IMR-90 (cell line): Measurements from ENCODE around the gene ZKSCAN1. TPM values are rescaled to one million over a fixed set of nuclear protein-coding genes. Genes with fewer than 3 reads are reported as not detected.
A peak's percentile ranks its signal among the peaks of the same experiment; 100 is the strongest.

Source experiments
- ATAC-seq: fragments of 200-7000 bp; cut with Tn5 transposase; 2 replicates; pipeline ENCODE4 v1.9.1; 2020; ENCODE audit warnings: low read depth, mild to moderate bottlenecking, moderate library complexity
- BruUV-seq: library from RNA; stranded (reverse); fragments of 400-500 nt; replicated peaks from 2 replicates; lab custom pipeline; 2021; lab: Mats Ljungman, UMichigan
- CTCF ChIA-PET: fragments of 300-600 bp; formaldehyde crosslinking; extraction: SDS; loops from one replicate; lab custom pipeline; 2021; ENCODE audit warnings: antibody characterized with exemption; lab: Yijun Ruan, JAX
- POLR2A ChIA-PET: fragments of 300-600 bp; sonication (Branson Sonifier 250); formaldehyde crosslinking; loops from one replicate; lab custom pipeline; 2022; ENCODE audit warnings: antibody characterized with exemption; ENCODE audit not compliant: unreplicated experiment; lab: Charles Lee
- DNase-seq: peaks from one replicate; pipeline ENCODE4 v3.0.0; 2013
- H2AFZ ChIP-seq: replicated peaks from 2 replicates; pipeline ENCODE3; 2013; ENCODE audit warnings: low read length, mild to moderate bottlenecking; ENCODE audit not compliant: poor library complexity
- H2AK5ac ChIP-seq: 2 replicates; pipeline ENCODE4 v1.6.1; 2013; ENCODE audit warnings: low read depth, low read length, inconsistent platforms
- H2AK9ac ChIP-seq: replicated peaks from 2 replicates; pipeline ENCODE3; 2013; ENCODE audit warnings: mild to moderate bottlenecking, low read depth, low read length, moderate library complexity; ENCODE audit not compliant: poor library complexity
- H2BK120ac ChIP-seq: 2 replicates; pipeline ENCODE4 v1.6.1; 2013; ENCODE audit warnings: low read depth, low read length, inconsistent platforms
- H2BK15ac ChIP-seq: 3 replicates; pipeline ENCODE4 v1.6.1; 2013; ENCODE audit warnings: low read depth, low read length, inconsistent platforms
- H2BK20ac ChIP-seq: 2 replicates; pipeline ENCODE4 v1.6.1; 2013; ENCODE audit warnings: low read depth, mild to moderate bottlenecking, inconsistent platforms, low read length, moderate library complexity
- H2BK5ac ChIP-seq: 2 replicates; pipeline ENCODE4 v1.6.1; 2013; ENCODE audit warnings: mild to moderate bottlenecking, low read depth, low read length, inconsistent platforms; ENCODE audit not compliant: poor library complexity, severe bottlenecking
- H3K14ac ChIP-seq: replicated peaks from 2 replicates; pipeline ENCODE4 v1.6.1; 2013; ENCODE audit warnings: low read depth, low read length, inconsistent platforms
- H3K18ac ChIP-seq: 2 replicates; pipeline ENCODE4 v1.6.1; 2013; ENCODE audit warnings: low read depth, low read length, control low read depth
- H3K23ac ChIP-seq: 2 replicates; pipeline ENCODE4 v1.6.1; 2013; ENCODE audit warnings: low read depth, low read length, inconsistent platforms
- H3K27ac ChIP-seq: 2 replicates; pipeline ENCODE4 v1.5.1; 2013; ENCODE audit warnings: mild to moderate bottlenecking, control low read depth, low read length; ENCODE audit not compliant: insufficient read depth
- H3K27me3 ChIP-seq: 2 replicates; pipeline ENCODE4 v1.6.1; 2013; ENCODE audit warnings: low read length; ENCODE audit not compliant: control insufficient read depth, insufficient read depth
- H3K36me3 ChIP-seq: 2 replicates; pipeline ENCODE4 v1.6.1; 2013; ENCODE audit warnings: low read length, mixed read lengths; ENCODE audit not compliant: control insufficient read depth, insufficient read depth
- H3K4ac ChIP-seq: 2 replicates; pipeline ENCODE4 v1.6.1; 2013; ENCODE audit warnings: low read depth, low read length, inconsistent platforms
- H3K4me1 ChIP-seq: 2 replicates; pipeline ENCODE4 v1.6.1; 2013; ENCODE audit warnings: low read length, mixed read lengths; ENCODE audit not compliant: control insufficient read depth, insufficient read depth
- H3K4me2 ChIP-seq: 2 replicates; pipeline ENCODE4 v1.6.1; 2013; ENCODE audit warnings: low read depth, mild to moderate bottlenecking, control low read depth, low read length, moderate library complexity
- H3K4me3 ChIP-seq: 2 replicates; pipeline ENCODE4 v1.5.1; 2013; ENCODE audit warnings: low read depth, mild to moderate bottlenecking, control low read depth, low read length, moderate library complexity; ENCODE audit not compliant: insufficient read depth
- H3K56ac ChIP-seq: 2 replicates; pipeline ENCODE4 v1.6.1; 2013; ENCODE audit warnings: low read length, inconsistent platforms; ENCODE audit not compliant: insufficient read depth; ENCODE audit errors: extremely low read depth
- H3K79me1 ChIP-seq, 2 experiments: 2 replicates each; pipeline ENCODE4 v1.6.1; 2013; ENCODE audit warnings: low read length in 2 of 2, inconsistent platforms in 1 of 2, low read depth in 1 of 2
- H3K9ac ChIP-seq: 2 replicates; pipeline ENCODE4 v1.6.1; 2013; ENCODE audit warnings: low read depth, low read length, control low read depth
- H3K9me1 ChIP-seq: 2 replicates; pipeline ENCODE4 v1.6.1; 2013; ENCODE audit warnings: low read length, inconsistent platforms; ENCODE audit not compliant: insufficient read depth
- H3K9me3 ChIP-seq: 2 replicates; pipeline ENCODE4 v1.6.1; 2013; ENCODE audit warnings: low read length; ENCODE audit not compliant: control insufficient read depth, insufficient read depth
- H4K20me1 ChIP-seq: 2 replicates; pipeline ENCODE4 v1.6.1; 2013; ENCODE audit warnings: low read length, inconsistent platforms; ENCODE audit not compliant: insufficient read depth
- H4K5ac ChIP-seq: 2 replicates; pipeline ENCODE4 v1.6.1; 2013; ENCODE audit warnings: mild to moderate bottlenecking, low read depth, low read length, control low read depth
- H4K8ac ChIP-seq, 2 experiments: 2 replicates each; pipeline ENCODE4 v1.6.1; 2013; ENCODE audit warnings: low read depth in 2 of 2, low read length in 2 of 2, control low read depth in 1 of 2, inconsistent platforms in 1 of 2
- H4K91ac ChIP-seq: 2 replicates; pipeline ENCODE4 v1.6.1; 2013; ENCODE audit warnings: low read depth, low read length, inconsistent platforms; ENCODE audit not compliant: insufficient read depth
- ELK1 ChIP-seq: fragments of 150-350 bp; IDR thresholded peaks from 2 replicates; pipeline ENCODE4 v1.6.1; 2016; ENCODE audit warnings: low read depth, mild to moderate bottlenecking, low read length, moderate library complexity, borderline replicate concordance
- MAZ ChIP-seq: IDR thresholded peaks from 2 replicates; pipeline ENCODE4 v1.6.1; 2012; ENCODE audit warnings: low read depth, mild to moderate bottlenecking, low read length, improper control_type of control experiment, moderate library complexity, borderline replicate concordance
- MXI1 ChIP-seq: IDR thresholded peaks from 2 replicates; pipeline ENCODE4 v1.6.1; 2012; ENCODE audit warnings: low read depth, mild to moderate bottlenecking, low read length, moderate library complexity, borderline replicate concordance
- NFE2L2 ChIP-seq: fragments of 150-350 bp; IDR thresholded peaks from 2 replicates; pipeline ENCODE4 v1.6.1; 2016; ENCODE audit warnings: low read depth, mild to moderate bottlenecking, low read length
- POLR2A ChIP-seq: IDR thresholded peaks from 2 replicates; pipeline ENCODE4 v1.6.1; 2012; ENCODE audit warnings: mild to moderate bottlenecking, low read depth, low read length
- USF2 ChIP-seq: fragments of 150-350 bp; IDR thresholded peaks from 2 replicates; pipeline ENCODE4 v1.6.1; 2017; ENCODE audit warnings: mild to moderate bottlenecking, antibody characterized with exemption, low read length, low read depth
- WGBS, 2 experiments: methylation state at CpG; one replicate each; pipeline versions ENCODE4 v1.1.5 to v1.1.7; 2013; ENCODE audit warnings: missing lambda C conversion rate in 2 of 2; ENCODE audit not compliant: insufficient read length in 1 of 2; ENCODE audit errors: extremely low coverage in 2 of 2; 5-methylcytosine and 5-hydroxymethylcytosine counted together
- dilution Hi-C: fragments of 300-500 bp; cut with HindIII; formaldehyde crosslinking; loops from one replicate; pipeline ENCODE4 v1.14.3; 2018; ENCODE audit warnings: low sequenced_read_pairs; ENCODE audit not compliant: unreplicated experiment
- in situ Hi-C: fragments of 300-500 bp; cut with MboI; formaldehyde crosslinking; loops from 3 replicates; pipeline ENCODE4 v1.14.3; 2019; ENCODE audit warnings: low sequenced_read_pairs, inconsistent platforms, mixed read lengths
- intact Hi-C: fragments of 100-400 bp; cut with micrococcal nuclease; formaldehyde crosslinking; loops from 2 replicates; pipeline ENCODE4 v1.10.0; 2022
- polyA plus RNA-seq, 3 experiments: library from polyadenylated mRNA; depleted of rRNA; stranded (reverse); fragments of >200 nt; gene quantifications; 2 replicates each; pipeline ENCODE4 v1.2.3, GENCODE V29; 2012; ENCODE audit warnings: low replicate concordance in 1 of 3
- total RNA-seq: library from RNA; depleted of rRNA; stranded (reverse); fragments of >200 nt; gene quantifications from 2 replicates; pipeline ENCODE4 v1.2.3, GENCODE V29; 2012

ZKSCAN1 gene
- total and polyA plus RNA-seq, 2 of the 4 experiments (the other 2 are of a cell fraction) = 13.7 to 40.7 TPM

- H3K4ac ChIP-seq = peak within 1 kb of the TSS; percentile 99
- in situ Hi-C loops = no loop called here
- H3K4me1 ChIP-seq = peaks cover 18% of the 10 kb centered on the region
- H4K20me1 ChIP-seq = peaks cover 15% of the 10 kb centered on the region; the same call in 1 of the 2 replicates
- peak within 1 kb of the TSS; percentile 95 for H2BK15ac ChIP-seq
- peak within 1 kb of the TSS; percentile 98 for H2AK5ac ChIP-seq
- H3K14ac ChIP-seq = peak within 1 kb of the TSS; percentile 99
- H2BK5ac ChIP-seq = peak within 1 kb of the TSS; percentile 97
- peaks cover 13% of the 10 kb centered on the region for H3K9me1 ChIP-seq
- H3K23ac ChIP-seq = peak within 1 kb of the TSS; percentile 99
- H3K4me3 ChIP-seq = peak within 1 kb of the TSS; percentile 97
- H3K9ac ChIP-seq = peak within 1 kb of the TSS; percentile 100
- peak within 1 kb of the TSS; percentile 100 for H2BK20ac ChIP-seq
- peak within 1 kb of the TSS; percentile 98 for H3K18ac ChIP-seq
- ChIA-PET CTCF (no interaction called here), POLR2A (interaction anchor here (1.1 kb wide), 1 partner anchor 13 kb away, joined by 7 read pairs; no protein-coding TSS in a partner anchor)
- H2AFZ ChIP-seq = peak within 1 kb of the TSS; percentile 92
- no peaks in the 10 kb centered on the region for H3K9me3 ChIP-seq
- peaks cover 35% of the 10 kb centered on the region for H3K36me3 ChIP-seq
- peak within 1 kb of the TSS; percentile 98 for H2AK9ac ChIP-seq
- H4K8ac ChIP-seq = peak within 1 kb of the TSS; percentile 97 to 100
- dilution Hi-C loops = no loop called here
- H3K56ac ChIP-seq = peak within 1 kb of the TSS; percentile 96
- H4K91ac ChIP-seq = peak within 1 kb of the TSS; percentile 96
- DNase-seq (peak; percentile 64), ATAC-seq (peak; percentile 48)
- H4K5ac ChIP-seq = peak within 1 kb of the TSS; percentile 100
- no peaks in the 10 kb centered on the region for H3K27me3 ChIP-seq
- peak; percentile 31; the same call in 1 of the 2 replicates for TF ChIP-seq USF2
- peak; percentile 45; the same call in 1 of the 2 replicates for TF ChIP-seq MAZ
- 0 out of 2 replicates have a peak, but pooled peaks have one; percentile 48 for TF ChIP-seq POLR2A
- TF ChIP-seq MXI1 = peak; percentile 75; the same call in 1 of the 2 replicates
- no peak for TF ChIP-seq ELK1
- no peak for TF ChIP-seq NFE2L2
- BruUV-seq = no TSS peak
- H3K27ac ChIP-seq = peak within 1 kb of the TSS; percentile 100
- 1% methylated on average over 28 of the region's 68 CpGs; no CpG with 5 or more reads in 1 of the 2 experiments for WGBS, 2 experiments
- H3K79me1 ChIP-seq = peaks cover 27 to 52% of the 10 kb centered on the region in 2 experiments
- H2BK120ac ChIP-seq = peak within 1 kb of the TSS; percentile 99
- peak within 1 kb of the TSS; percentile 97 for H3K4me2 ChIP-seq
- intact Hi-C loops = no loop called here
Measured at GRCh38 chr7:100088621-100089457, 73.4 kb downstream of the ZKSCAN1 start, which contains the start of gene COPS6. COPS6 (plus strand) TSS chr7:100088969; CDS start chr7:100088991, 22 bp downstream.
